MCF 10A (cell line): ENCODE data around the gene SUSD2. TPM values are rescaled to one million over a fixed set of nuclear protein-coding genes. Genes with fewer than 3 reads are reported as not detected.
"Not testable (repeated sequence)": the region's sequence is repeated elsewhere in the genome, so short reads cannot be mapped to it uniquely, and the experiment has no call there.

Experiments used
- BruUV-seq: library from RNA; stranded (reverse); fragments of 400-500 nt; replicated peaks from 2 replicates; lab custom pipeline; 2021; lab: Mats Ljungman, UMichigan
- CTCF ChIA-PET: fragments of 300-600 bp; sonication (Branson Sonifier 250); formaldehyde crosslinking; extraction: SDS; loops from one replicate; lab custom pipeline; 2021; ENCODE audit warnings: antibody characterized with exemption, inconsistent platforms; lab: Yijun Ruan, JAX
- POLR2A ChIA-PET: fragments of 300-600, 350-650 bp; sonication (Branson Sonifier 250); formaldehyde crosslinking; extraction: SDS; loops from one replicate; lab custom pipeline; 2020; ENCODE audit warnings: antibody characterized with exemption, inconsistent platforms; lab: Yijun Ruan, JAX
- DNase-seq: peaks from one replicate; pipeline ENCODE4 v3.0.0-alpha.2; 2018; ENCODE audit not compliant: unreplicated experiment
- H3K27ac Mint-ChIP-seq: one replicate; pipeline ENCODE4 v1.8.0; 2022; ENCODE audit warnings: mild to moderate bottlenecking, low read depth, mixed read lengths; ENCODE audit not compliant: unreplicated experiment
- H3K27me3 Mint-ChIP-seq: one replicate; pipeline ENCODE4 v1.8.0; 2022; ENCODE audit warnings: mixed read lengths; ENCODE audit not compliant: insufficient read depth, unreplicated experiment
- H3K36me3 Mint-ChIP-seq: one replicate; pipeline ENCODE4 v1.8.0; 2022; ENCODE audit warnings: mild to moderate bottlenecking, moderate library complexity, mixed read lengths; ENCODE audit not compliant: insufficient read depth, unreplicated experiment
- H3K4me1 Mint-ChIP-seq: one replicate; pipeline ENCODE4 v1.8.0; 2022; ENCODE audit warnings: mixed read lengths; ENCODE audit not compliant: insufficient read depth, unreplicated experiment
- H3K4me3 Mint-ChIP-seq: one replicate; pipeline ENCODE4 v1.8.0; 2022; ENCODE audit warnings: mild to moderate bottlenecking, moderate library complexity, mixed read lengths; ENCODE audit not compliant: unreplicated experiment
- H3K9me3 Mint-ChIP-seq: one replicate; pipeline ENCODE4 v1.8.0; 2022; ENCODE audit warnings: mixed read lengths; ENCODE audit not compliant: unreplicated experiment
- CTCF ChIP-seq: fragments of 200-600 bp; IDR thresholded peaks from one replicate; pipeline ENCODE4 v1.8.0; 2022; ENCODE audit warnings: antibody characterized with exemption, mild to moderate bottlenecking; ENCODE audit not compliant: unreplicated experiment
- intact Hi-C: fragments of 100-400 bp; cut with micrococcal nuclease; formaldehyde crosslinking; loops from 2 replicates; pipeline ENCODE4 v1.14.1; 2022
- total RNA-seq: library from RNA; stranded (reverse); gene quantifications from 2 replicates; pipeline ENCODE4 v1.2.3, GENCODE V29; 2022

Gene SUSD2
- total RNA-seq, 1 experiment from 2014 or later = 32.8 TPM

DNA sequence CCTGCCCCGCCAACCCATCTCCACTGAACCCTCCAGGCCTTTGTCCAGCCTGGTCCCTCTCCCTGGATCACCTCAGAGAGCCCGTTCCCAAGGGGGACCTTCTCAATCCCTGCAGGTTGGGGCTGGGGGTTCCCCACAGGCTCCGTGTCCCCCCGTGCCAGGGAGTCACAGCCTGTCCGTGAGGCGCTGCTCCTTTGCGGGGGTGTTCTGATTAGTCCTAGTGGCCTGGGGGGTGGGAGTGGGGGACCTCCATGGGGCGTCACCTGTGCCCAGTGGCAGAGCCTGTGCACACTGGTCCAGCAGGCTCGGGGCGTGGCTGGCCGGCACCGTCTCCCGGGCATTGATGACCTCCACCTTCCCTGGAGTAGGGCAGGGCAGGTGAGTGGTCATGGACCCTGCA, 51.9 kb downstream of the SUSD2 start:
- DNase-seq = no peak
- Mint-ChIP-seq H3K36me3 (peaks cover 12% of the 10 kb centered on the region), H3K27ac (no peak overlapping the region), H3K27me3 (no peaks in the 10 kb centered on the region), H3K4me1 (no peaks in the 10 kb centered on the region), H3K4me3 (no peak overlapping the region), H3K9me3 (no peaks in the 10 kb centered on the region)
- POLR2A ChIA-PET = no interaction called here
- no TSS peak for BruUV-seq
- intact Hi-C loops = no loop called here
- TF ChIP-seq CTCF = no peak
- CTCF ChIA-PET = no interaction called here

- no peak for TF ChIP-seq CTCF
- CTCF ChIA-PET = interaction anchor here (0.6 kb wide), 1 partner anchor 100 kb away, joined by 3 read pairs; no protein-coding TSS in a partner anchor
- intact Hi-C loops = no loop called here
- peaks cover 12% of the 10 kb centered on the region for H3K36me3 Mint-ChIP-seq
- H3K4me1 Mint-ChIP-seq = no peaks in the 10 kb centered on the region
- no peaks in the 10 kb centered on the region for H3K27me3 Mint-ChIP-seq
- no peaks in the 10 kb centered on the region for H3K9me3 Mint-ChIP-seq
- no TSS peak for BruUV-seq
- no peak overlapping the region for H3K4me3 Mint-ChIP-seq
- no peak for DNase-seq
- POLR2A ChIA-PET = no interaction called here
- H3K27ac Mint-ChIP-seq = no peak overlapping the region
Observed at GRCh38 chr22:24233816-24234215, 52.5 kb downstream of the SUSD2 start.

DNA sequence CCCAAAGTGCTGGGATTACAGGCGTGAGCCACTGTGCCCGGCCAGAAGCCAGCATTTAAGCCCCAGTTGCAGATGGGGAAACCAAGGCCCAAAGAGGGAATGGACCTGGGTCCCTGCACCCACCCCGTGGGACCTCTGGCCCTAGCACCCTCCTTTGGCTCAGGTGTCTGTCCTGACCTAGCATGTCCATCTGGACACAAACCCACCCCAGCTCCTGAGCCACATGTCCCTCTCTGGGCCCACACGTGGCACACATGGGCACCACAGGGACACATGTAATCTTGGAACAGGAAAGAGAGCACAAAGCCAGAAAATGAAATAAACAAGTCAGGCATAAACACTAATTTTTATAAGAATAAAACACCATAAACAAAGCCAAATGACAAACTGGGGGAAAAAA, 54.0 kb downstream of the SUSD2 start:
- Mint-ChIP-seq H3K9me3 (no peaks in the 10 kb centered on the region), H3K36me3 (peaks cover 7% of the 10 kb centered on the region), H3K27me3 (no peaks in the 10 kb centered on the region), H3K4me3 (no peak overlapping the region), H3K4me1 (no peaks in the 10 kb centered on the region), H3K27ac (no peak overlapping the region)
- CTCF ChIA-PET = no interaction called here
- POLR2A ChIA-PET = no interaction called here
- no peak for TF ChIP-seq CTCF
- BruUV-seq = no TSS peak
- intact Hi-C loops = no loop called here
- DNase-seq = no peak

GRCh38 chr22:24236656-24237055, 55.4 kb downstream of the SUSD2 start:
- Mint-ChIP-seq H3K9me3 (no peaks in the 10 kb centered on the region), H3K4me3 (no peak overlapping the region), H3K4me1 (no peaks in the 10 kb centered on the region), H3K27ac (no peak overlapping the region), H3K27me3 (no peaks in the 10 kb centered on the region), H3K36me3 (peaks cover 7% of the 10 kb centered on the region)
- ChIA-PET CTCF (no interaction called here), POLR2A (no interaction called here)
- no peak for DNase-seq
- no TSS peak for BruUV-seq
- intact Hi-C loops = no loop called here
- no peak for TF ChIP-seq CTCF

- CTCF ChIA-PET = interaction anchor here (0.6 kb wide), 1 partner anchor 494 kb away, joined by 4 read pairs; no protein-coding TSS in a partner anchor
- H3K27me3 Mint-ChIP-seq, H3K4me1 Mint-ChIP-seq, intact Hi-C loops, BruUV-seq, H3K36me3 Mint-ChIP-seq, H3K9me3 Mint-ChIP-seq, H3K4me3 Mint-ChIP-seq, H3K27ac Mint-ChIP-seq, POLR2A ChIA-PET: not testable (repeated sequence)
- peak; percentile 59 for DNase-seq
Observed at GRCh38 chr22:24238101-24238694, 56.9 kb downstream of the SUSD2 start.
